K562 (cell line): ENCODE measurements around the gene C3AR1. TPM values are rescaled to one million over a fixed set of nuclear protein-coding genes. Genes with fewer than 3 reads are reported as not detected.

Source experiments
- ATAC-seq: fragments of 200-7000 bp; cut with Tn5 transposase; 3 replicates; pipeline ENCODE4 v1.9.1; 2020; ENCODE audit warnings: moderate library complexity
- BruUV-seq: library from RNA; stranded (reverse); fragments of 400-500 nt; replicated peaks from 2 replicates; lab custom pipeline; 2021; lab: Mats Ljungman, UMichigan
- CTCF ChIA-PET: fragments of 300-600 bp; formaldehyde crosslinking; extraction: SDS; loops from one replicate; lab custom pipeline; 2021; ENCODE audit warnings: low intra/inter-chr PET ratio; lab: Yijun Ruan, JAX
- POLR2A ChIA-PET: fragments of 300-600, 350-650 bp; sonication (Branson Sonifier 250); formaldehyde crosslinking; extraction: SDS; loops from one replicate; lab custom pipeline; 2021; ENCODE audit warnings: antibody characterized with exemption, inconsistent platforms; lab: Yijun Ruan, JAX
- DNase-seq, 4 experiments: peaks; one replicate each; pipeline versions ENCODE4 v3.0.0 to v3.0.0-alpha.2; 2011 to 2018; ENCODE audit warnings: low spot score in 3 of 4, mixed read lengths in 3 of 4; ENCODE audit errors: extremely low read depth in 1 of 4
- FAIRE-seq: peaks from 2 replicates; lab custom pipeline; 2011; peaks lifted over from hg19 to GRCh38; lab: Jason Lieb, UNC
- H2AFZ ChIP-seq: 2 replicates; pipeline ENCODE4 v1.6.0; 2011; ENCODE audit warnings: low read depth, low read length, control low read depth, inconsistent platforms
- H3K27ac ChIP-seq: fragments of 200-600 bp; 3 replicates; pipeline ENCODE4 v1.8.0; 2011; ENCODE audit warnings: low read depth, mild to moderate bottlenecking, control low read depth, inconsistent platforms, low read length, moderate library complexity, mixed read lengths; ENCODE audit errors: extremely low read depth
- H3K27me3 ChIP-seq, 2 experiments: fragments of 300-600 bp in 1 of 2; 2 replicates in 1 of 2; 3 replicates in 1 of 2; pipeline versions ENCODE4 v1.6.0 to v1.8.0; 2011; ENCODE audit warnings: inconsistent platforms in 2 of 2, low read length in 2 of 2, mild to moderate bottlenecking in 1 of 2, mixed read lengths in 1 of 2, moderate library complexity in 1 of 2; ENCODE audit not compliant: control insufficient read depth in 2 of 2, insufficient read depth in 2 of 2
- H3K36me3 ChIP-seq: fragments of 300-600 bp; 3 replicates; pipeline ENCODE4 v1.8.0; 2011; ENCODE audit warnings: mild to moderate bottlenecking, low read length, inconsistent platforms; ENCODE audit not compliant: control insufficient read depth, insufficient read depth
- H3K4me1 ChIP-seq, 2 experiments: fragments of 200-600 bp in 1 of 2; replicated peaks in 1 of 2; 2 replicates in 1 of 2; 3 replicates in 1 of 2; pipeline versions ENCODE4 v1.5.1 to v1.8.0; 2011; ENCODE audit warnings: inconsistent platforms in 2 of 2, low read length in 2 of 2, mild to moderate bottlenecking in 1 of 2, mixed read lengths in 1 of 2, moderate library complexity in 1 of 2; ENCODE audit not compliant: control insufficient read depth in 2 of 2, insufficient read depth in 2 of 2
- H3K4me2 ChIP-seq: 2 replicates; pipeline ENCODE4 v1.6.1; 2011; ENCODE audit warnings: low read length, control low read depth, inconsistent platforms, mixed read lengths; ENCODE audit not compliant: insufficient read depth
- H3K4me3 ChIP-seq: fragments of 200-600 bp; sonication (generic), shearing (Covaris generic); 2 replicates; pipeline ENCODE4 v1.5.1; 2016; ENCODE audit warnings: control low read depth, inconsistent platforms
- H3K79me2 ChIP-seq: fragments of 200-600 bp; 3 replicates; pipeline ENCODE4 v1.8.0; 2011; ENCODE audit warnings: low read length, inconsistent platforms; ENCODE audit not compliant: control insufficient read depth, insufficient read depth
- H3K9ac ChIP-seq, 2 experiments: 2 replicates each; pipeline versions ENCODE4 v1.6.0 to v1.6.1; 2011; ENCODE audit warnings: low read depth in 2 of 2, low read length in 2 of 2, control low read depth in 1 of 2, inconsistent platforms in 1 of 2, mild to moderate bottlenecking in 1 of 2, mixed read lengths in 1 of 2; ENCODE audit not compliant: insufficient read depth in 1 of 2
- H3K9me1 ChIP-seq: one replicate; pipeline ENCODE4 v1.6.0; 2011; ENCODE audit warnings: inconsistent platforms, mild to moderate bottlenecking, low read length, moderate library complexity; ENCODE audit not compliant: control insufficient read depth, insufficient read depth
- H3K9me3 ChIP-seq: replicated peaks from 2 replicates; pipeline ENCODE4 v1.5.1; 2011; ENCODE audit warnings: low read depth, low read length, inconsistent platforms; ENCODE audit not compliant: control insufficient read depth, insufficient read depth
- H4K20me1 ChIP-seq: replicated peaks from 2 replicates; pipeline ENCODE4 v1.6.1; 2011; ENCODE audit warnings: low read length, inconsistent platforms, mixed read lengths; ENCODE audit not compliant: control insufficient read depth, insufficient read depth
- CTBP1 ChIP-seq: fragments of 450-650 bp; IDR thresholded peaks from 2 replicates; pipeline ENCODE4 v1.6.1; 2016; ENCODE audit warnings: borderline replicate concordance
- DEAF1 ChIP-seq: fragments of 450-650 bp; formaldehyde crosslinking; IDR thresholded peaks from 2 replicates; pipeline ENCODE4 v1.4.0; 2020; ENCODE audit warnings: mild to moderate bottlenecking, moderate library complexity
- DMBX1 ChIP-seq: fragments of 250-450 bp; sonication (Bioruptor Pico); IDR thresholded peaks from 2 replicates; pipeline ENCODE4 v1.8.0; 2022; ENCODE audit warnings: inconsistent platforms, mild to moderate bottlenecking, moderate library complexity, borderline replicate concordance
- ETS1 ChIP-seq: conservative IDR thresholded peaks from 2 replicates; pipeline ENCODE4 v1.6.1; 2011; ENCODE audit warnings: low read depth, mild to moderate bottlenecking, low read length; ENCODE audit not compliant: control insufficient read depth
- ETS2 ChIP-seq: IDR thresholded peaks from 2 replicates; pipeline ENCODE4 v1.6.1; 2016; ENCODE audit warnings: borderline replicate concordance, missing genetic modification characterization, mild to moderate bottlenecking, moderate library complexity, missing compliant biosample characterization; ENCODE audit not compliant: poor library complexity, severe bottlenecking
- FOSL1 ChIP-seq: fragments of 200-800 bp; sonication (Bioruptor generic); conservative IDR thresholded peaks from 2 replicates; pipeline ENCODE4 v1.6.1; 2016; ENCODE audit warnings: missing genetic modification characterization, missing compliant biosample characterization
- GTF2E2 ChIP-seq: fragments of 200-800 bp; sonication (Bioruptor generic); IDR thresholded peaks from 2 replicates; pipeline ENCODE4 v1.6.1; 2016; ENCODE audit warnings: missing genetic modification characterization, missing compliant biosample characterization
- HMBOX1 ChIP-seq: sonication (generic); IDR thresholded peaks from 2 replicates; pipeline ENCODE4 v1.6.1; 2016
- HNRNPUL1 ChIP-seq: fragments of 200-400 bp; formaldehyde crosslinking; IDR thresholded peaks from 2 replicates; pipeline ENCODE4 v1.6.1; 2017; ENCODE audit warnings: low read length
- MEF2D ChIP-seq: conservative IDR thresholded peaks from 2 replicates; pipeline ENCODE4 v1.6.1; 2016; ENCODE audit warnings: low read depth, missing genetic modification characterization, missing compliant biosample characterization
- RAD21 ChIP-seq, 2 experiments: fragments of 250-450 bp in 1 of 2; fragments of 450-650 bp in 1 of 2; sonication (Bioruptor Pico) in 1 of 2; formaldehyde crosslinking in 1 of 2; IDR thresholded peaks in 1 of 2; conservative IDR thresholded peaks in 1 of 2; 2 replicates each; pipeline versions ENCODE4 v1.4.0 to v1.8.0; 2020 to 2022; ENCODE audit warnings: mild to moderate bottlenecking in 2 of 2, moderate library complexity in 1 of 2
- SLC30A9 ChIP-seq: fragments of 250-450 bp; sonication (Bioruptor Pico); IDR thresholded peaks from 2 replicates; pipeline ENCODE4 v1.8.0; 2022; ENCODE audit warnings: mild to moderate bottlenecking, moderate library complexity
- SOX6 ChIP-seq: fragments of 450-650 bp; IDR thresholded peaks from 2 replicates; pipeline ENCODE4 v1.6.1; 2014; ENCODE audit warnings: mild to moderate bottlenecking
- SREBF1 ChIP-seq: fragments of 150-350 bp; IDR thresholded peaks from 2 replicates; pipeline ENCODE4 v1.6.1; 2014; ENCODE audit warnings: antibody characterized with exemption, low read depth, low read length, borderline replicate concordance
- XRCC5 ChIP-seq: fragments of 200-400 bp; formaldehyde crosslinking; IDR thresholded peaks from 2 replicates; pipeline ENCODE4 v1.6.1; 2017; ENCODE audit warnings: low read depth, mild to moderate bottlenecking, low read length
- ZNF384 ChIP-seq: IDR thresholded peaks from 2 replicates; pipeline ENCODE4 v1.6.1; 2012; ENCODE audit warnings: low read depth, low read length, improper control_type of control experiment
- ZNF41 ChIP-seq: fragments of 250-450 bp; sonication (Bioruptor Pico); conservative IDR thresholded peaks from 2 replicates; pipeline ENCODE4 v1.4.0; 2020; ENCODE audit warnings: mild to moderate bottlenecking
- ZNF507 ChIP-seq: conservative IDR thresholded peaks from 2 replicates; pipeline ENCODE4 v1.6.1; 2017; ENCODE audit warnings: missing genetic modification characterization, missing compliant biosample characterization
- ZNF766 ChIP-seq: fragments of 200-800 bp; sonication (Bioruptor generic); conservative IDR thresholded peaks from 2 replicates; pipeline ENCODE4 v1.6.1; 2016; ENCODE audit warnings: missing genetic modification characterization, missing compliant biosample characterization
- WGBS: fragments of 100-300 bp; shearing (Covaris generic); methylation state at CpG from one replicate; pipeline ENCODE4 v1.1.6; 2016; ENCODE audit warnings: low coverage, mixed read lengths; ENCODE audit not compliant: insufficient coverage; ENCODE audit errors: missing lambda C conversion rate; 5-methylcytosine and 5-hydroxymethylcytosine counted together
- in situ Hi-C: fragments of 300-500 bp; cut with MboI; formaldehyde crosslinking; loops from 4 replicates; pipeline ENCODE4 v1.15.0; 2018; ENCODE audit warnings: inconsistent platforms, mixed read lengths
- intact Hi-C: fragments of 100-400 bp; cut with micrococcal nuclease; formaldehyde crosslinking; loops from 2 replicates; pipeline ENCODE4 v1.14.2; 2022
- polyA plus RNA-seq, 8 experiments: library from polyadenylated mRNA; depleted of rRNA in 4 of 8; stranded (reverse) in 5 of 8; unstranded in 3 of 8; fragments of >200 nt; fragmentation: Nextera tagmentation in 2 of 8; fragmentation: Illumina TruSeq in 1 of 8; extraction: Ambion mirVana in 2 of 8; extraction: Trizol in 1 of 8; gene quantifications; 2 replicates each; pipeline versions ENCODE4 v1.2.1 to v1.2.3, GENCODE V29; 2011 to 2014; ENCODE audit warnings: inconsistent platforms in 1 of 8, missing spikeins in 1 of 8
- total RNA-seq, 7 experiments: library from RNA; depleted of rRNA in 6 of 7; stranded (reverse); fragments of >200 nt in 6 of 7; fragmentation: Illumina TruSeq in 2 of 7; extraction: Trizol in 2 of 7; gene quantifications; 2 replicates each; pipeline versions ENCODE4 v1.2.1 to v1.2.3, GENCODE V29; 2011 to 2021; ENCODE audit warnings: low replicate concordance in 1 of 7

C3AR1 gene
- total and polyA plus RNA-seq, 9 of the 15 experiments (the other 6 are each of a cell fraction or from before 2014, with no cell fraction given) = 2.2 to 12.9 (median 5.3) TPM

GRCh38 chr12:8078916-8079315, 12.8 kb upstream of the C3AR1 start (continued):
- TF ChIP-seq ETS2 = no peak
- TF ChIP-seq DMBX1 (CRISPR knock-in tag) = no peak
- TF ChIP-seq ZNF41 (CRISPR knock-in tag) = no peak
- no peak for TF ChIP-seq FOSL1 (tag)
- no peak for TF ChIP-seq SREBF1

- H3K4me3 ChIP-seq = no peak overlapping the region
- H2AFZ ChIP-seq = no peak overlapping the region
- WGBS = 17% methylated on average over 4 of the region's 4 CpGs
- H3K4me2 ChIP-seq = no peak overlapping the region
- DNase-seq = peak in 3 of 4 experiments; percentile 23 to 61 (median 45)
- no peaks in the 10 kb centered on the region for H4K20me1 ChIP-seq
- no peaks in the 10 kb centered on the region for H3K36me3 ChIP-seq
- no peak for FAIRE-seq
- peaks cover 9 to 17% of the 10 kb centered on the region in 2 experiments; a peak in 3 of 5 replicates for H3K4me1 ChIP-seq
- POLR2A ChIA-PET = interaction anchor here (0.6 to 1.2 kb wide), 5 partner anchors 9 to 99 kb away, joined by 3 to 5 read pairs (median 3); no protein-coding TSS in a partner anchor
- in situ Hi-C loops = no loop called here
- peak; percentile 31; the same call in 2 of the 3 replicates for ATAC-seq
- H3K27ac ChIP-seq = no peak overlapping the region
- H3K9me1 ChIP-seq = no peaks in the 10 kb centered on the region
- CTCF ChIA-PET = interaction anchor here (1.2 to 2.7 kb wide), 2 partner anchors 32 to 219 kb away, joined by 3 to 18 read pairs; no protein-coding TSS in a partner anchor
- no peaks in the 10 kb centered on the region for H3K27me3 ChIP-seq
- peaks cover 26% of the 10 kb centered on the region for H3K79me2 ChIP-seq
- H3K9me3 ChIP-seq = no peaks in the 10 kb centered on the region
- intact Hi-C loops = loop anchor here (2.0 kb wide), 1 partner anchor 32 kb away; no protein-coding TSS in a partner anchor
- no peak overlapping the region for H3K9ac ChIP-seq
- BruUV-seq = no TSS peak
- no peak for TF ChIP-seq HNRNPUL1
- TF ChIP-seq GTF2E2 (tag) = no peak
- no peak for TF ChIP-seq XRCC5
- TF ChIP-seq CTBP1 = no peak
- TF ChIP-seq ETS1 = no peak
- no peak for TF ChIP-seq MEF2D (tag)
- no peak for TF ChIP-seq ZNF507 (tag)
- TF ChIP-seq DEAF1 (CRISPR knock-in tag) = 0 out of 2 replicates have a peak, but pooled peaks have one; percentile 36
- no peak for TF ChIP-seq ZNF766 (CRISPR knock-in tag)
- peak; percentile 45 for TF ChIP-seq ZNF384
- peak; percentile 57; the same call in 1 of the 2 replicates for TF ChIP-seq HMBOX1
- TF ChIP-seq SLC30A9 (CRISPR knock-in tag) = no peak
- no peak for TF ChIP-seq SOX6
- TF ChIP-seq RAD21 (CRISPR knock-in tag; conservative IDR thresholded peaks at IDR 0.05 in 1 of 2, IDR thresholded peaks at IDR 0.05 in 1 of 2) = peak; percentile 67 to 69
Observed at GRCh38 chr12:8078398-8078797, 12.2 kb upstream of the C3AR1 start.
